ENCODE data around the gene FOXP1. TPM values are rescaled to one million over a fixed set of nuclear protein-coding genes. Genes with fewer than 3 reads are reported as not detected.
A peak's percentile ranks its signal among the peaks of the same experiment; 100 is the strongest.

The FOXP1 gene
- total RNA-seq, 2 experiments from 2014 or later = 116 to 131 TPM

DNA sequence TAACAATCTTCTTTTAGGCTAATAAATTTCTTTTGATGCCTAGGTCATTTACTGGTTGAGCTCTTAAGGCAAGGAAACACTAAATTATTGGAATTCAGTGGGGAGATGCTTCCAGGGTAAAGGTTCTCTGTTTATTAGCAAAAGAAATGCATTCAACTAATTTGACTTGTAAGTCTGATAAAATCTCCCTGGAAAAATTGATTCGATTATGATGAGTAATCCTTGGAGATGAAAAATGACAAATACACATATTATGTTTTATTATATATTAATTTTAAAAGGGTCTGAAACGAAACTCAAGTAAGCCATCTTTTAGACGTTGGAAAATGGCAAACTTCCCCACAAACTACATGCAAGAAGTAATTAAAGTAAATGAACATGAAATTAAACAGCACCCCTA is 328.0 kb downstream of the FOXP1 start:
- Mint-ChIP-seq H3K4me1 (peaks cover 12% of the 10 kb centered on the region), H3K36me3 (ENCODE audit: low read depth) (no peaks in the 10 kb centered on the region), H3K9me3 (peaks cover 4% of the 10 kb centered on the region), H3K27ac (no peak overlapping the region), H3K27me3 (no peaks in the 10 kb centered on the region), H3K4me3 (no peak overlapping the region)
- ChIA-PET CTCF (interaction anchor here (1.1 kb wide), 1 partner anchor 9 kb away, joined by 3 read pairs; no protein-coding TSS in a partner anchor), POLR2A (no interaction called here)
- no peak for DNase-seq

DNA sequence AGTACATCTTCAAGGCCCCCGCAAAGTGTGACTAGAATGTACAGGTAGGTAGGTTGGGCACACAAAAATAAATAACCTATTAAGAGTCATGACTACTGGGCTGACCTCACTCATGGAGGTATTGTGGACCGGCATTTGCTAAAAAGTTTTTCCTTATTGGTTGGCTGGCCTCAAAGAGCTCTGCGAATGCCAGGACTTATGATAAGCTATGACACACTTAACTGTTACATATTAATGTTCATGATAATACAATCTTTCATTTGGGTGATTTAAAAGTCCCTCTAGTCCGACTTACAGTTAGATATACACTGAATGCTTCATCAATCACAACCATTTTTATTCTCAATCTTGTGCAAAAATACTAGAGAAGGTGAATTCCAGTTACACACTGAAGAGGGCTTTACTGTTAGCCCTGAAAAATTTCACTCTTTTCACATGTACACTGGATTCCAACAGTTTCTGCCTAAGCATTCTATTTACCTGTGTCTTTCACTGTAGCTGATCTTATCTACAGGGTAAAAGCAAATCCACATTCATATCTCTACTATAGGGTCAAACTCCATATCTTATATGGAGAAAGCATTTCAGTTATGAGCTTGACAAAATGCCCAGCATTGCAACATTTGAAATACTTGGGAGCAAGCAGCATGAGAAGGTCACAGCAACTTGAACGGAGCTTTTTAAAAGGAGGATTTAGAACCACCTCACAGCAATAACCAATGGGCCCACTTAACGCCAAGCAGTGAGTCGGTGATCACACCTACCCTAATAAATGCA is 329.1 kb downstream of the FOXP1 start:
- ChIA-PET POLR2A (no interaction called here), CTCF (no interaction called here)
- Mint-ChIP-seq H3K4me3 (no peak overlapping the region), H3K36me3 (ENCODE audit: low read depth) (no peaks in the 10 kb centered on the region), H3K4me1 (peaks cover 12% of the 10 kb centered on the region), H3K27ac (no peak overlapping the region), H3K27me3 (no peaks in the 10 kb centered on the region), H3K9me3 (peaks cover 4% of the 10 kb centered on the region)
- no peak for DNase-seq

DNA sequence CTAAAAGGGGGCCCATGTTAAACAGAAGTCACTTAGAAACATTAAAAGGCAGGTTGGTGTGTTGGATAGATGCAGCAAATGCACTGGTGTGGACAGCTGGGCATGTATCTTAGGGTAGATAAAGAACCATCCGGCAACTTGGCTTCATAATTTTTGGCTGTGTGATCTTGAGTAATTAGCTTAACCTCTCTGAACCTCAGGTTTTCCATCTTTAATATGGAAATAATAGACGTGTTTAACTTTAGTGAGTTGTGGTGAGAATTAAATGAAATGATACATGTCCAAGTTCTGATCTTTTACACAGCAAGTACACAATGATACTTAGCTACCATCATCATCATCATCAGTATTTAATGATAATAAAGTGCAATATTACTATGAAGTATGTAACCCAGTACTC is 330.4 kb downstream of the FOXP1 start:
- H3K36me3 Mint-ChIP-seq (ENCODE audit: low read depth) = peaks cover 2% of the 10 kb centered on the region
- DNase-seq = no peak
- no peak overlapping the region for H3K4me3 Mint-ChIP-seq
- peaks cover 8% of the 10 kb centered on the region for H3K4me1 Mint-ChIP-seq
- no peaks in the 10 kb centered on the region for H3K27me3 Mint-ChIP-seq
- POLR2A ChIA-PET = no interaction called here
- CTCF ChIA-PET = interaction anchor here (1.3 kb wide), 1 partner anchor 23 kb away, joined by 3 read pairs; no protein-coding TSS in a partner anchor
- peaks cover 4% of the 10 kb centered on the region for H3K9me3 Mint-ChIP-seq
- no peak overlapping the region for H3K27ac Mint-ChIP-seq

DNA sequence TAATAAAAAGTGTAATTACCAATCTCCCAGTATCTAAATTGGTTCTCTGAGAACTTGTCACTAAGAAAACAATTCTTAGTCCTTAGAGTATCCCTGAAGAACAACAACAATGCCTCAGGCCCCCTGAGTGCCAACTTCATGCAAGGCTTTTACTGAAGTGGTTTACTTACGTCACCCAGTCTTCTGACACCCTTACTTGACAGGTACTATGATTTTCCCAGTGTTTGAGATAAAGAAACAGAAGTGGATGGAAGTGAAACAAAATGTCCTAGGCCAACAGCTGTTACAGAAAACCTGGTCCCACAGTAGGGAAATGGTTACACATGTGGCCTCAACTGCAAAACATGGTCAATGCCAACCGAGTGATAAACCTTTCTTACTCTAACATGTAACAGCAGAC is 331.1 kb downstream of the FOXP1 start:
- POLR2A ChIA-PET = no interaction called here

DNA sequence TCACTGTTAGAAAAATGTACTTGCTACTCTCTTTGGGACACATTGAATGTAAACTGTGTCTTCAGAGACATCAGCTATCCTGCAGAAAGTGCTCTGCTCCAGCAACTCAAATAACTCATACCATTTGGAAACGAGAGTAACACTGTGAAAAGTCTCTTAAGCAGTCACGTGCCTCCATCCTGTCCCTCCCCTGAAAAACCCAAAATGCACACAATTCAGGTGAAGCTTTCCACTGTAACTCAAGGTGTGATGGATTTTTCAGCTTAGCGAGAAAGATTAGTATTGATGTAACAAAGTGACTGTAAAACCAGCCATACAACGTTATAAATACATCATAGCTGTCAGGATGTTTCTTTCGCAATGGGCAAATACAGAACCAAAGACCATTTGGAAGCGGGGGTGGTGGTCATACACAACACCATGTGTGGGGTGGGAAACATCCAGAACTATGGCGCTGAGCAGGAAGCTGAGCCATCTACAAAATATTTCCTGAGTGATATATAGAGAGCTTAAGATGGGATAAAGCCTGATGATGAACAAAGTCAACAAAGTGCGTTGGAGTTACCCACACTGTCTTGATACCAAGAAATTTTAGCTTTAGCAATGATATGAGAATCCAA is 332.3 kb downstream of the FOXP1 start:
- H3K4me1 Mint-ChIP-seq = peaks cover 2% of the 10 kb centered on the region
- peaks cover 3% of the 10 kb centered on the region for H3K36me3 Mint-ChIP-seq (ENCODE audit: low read depth)
- ChIA-PET POLR2A (no interaction called here), CTCF (interaction anchor here (1.4 kb wide), 1 partner anchor 9 kb away, joined by 5 read pairs; no protein-coding TSS in a partner anchor)
- H3K27me3 Mint-ChIP-seq = no peaks in the 10 kb centered on the region
- H3K27ac Mint-ChIP-seq = no peak overlapping the region
- H3K4me3 Mint-ChIP-seq = no peak overlapping the region
- peaks cover 4% of the 10 kb centered on the region for H3K9me3 Mint-ChIP-seq
- DNase-seq = no peak

More for the DNA sequence above, 331.1 kb downstream of the FOXP1 start:
- H3K27ac Mint-ChIP-seq = no peak overlapping the region
- no peaks in the 10 kb centered on the region for H3K27me3 Mint-ChIP-seq
- no peak for DNase-seq
- H3K9me3 Mint-ChIP-seq = peaks cover 4% of the 10 kb centered on the region
- CTCF ChIA-PET = interaction anchor here (1.3 kb wide), 1 partner anchor 24 kb away, joined by 3 read pairs; no protein-coding TSS in a partner anchor
- H3K4me3 Mint-ChIP-seq = no peak overlapping the region
- peaks cover 3% of the 10 kb centered on the region for H3K36me3 Mint-ChIP-seq (ENCODE audit: low read depth)
- H3K4me1 Mint-ChIP-seq = peaks cover 2% of the 10 kb centered on the region

DNA sequence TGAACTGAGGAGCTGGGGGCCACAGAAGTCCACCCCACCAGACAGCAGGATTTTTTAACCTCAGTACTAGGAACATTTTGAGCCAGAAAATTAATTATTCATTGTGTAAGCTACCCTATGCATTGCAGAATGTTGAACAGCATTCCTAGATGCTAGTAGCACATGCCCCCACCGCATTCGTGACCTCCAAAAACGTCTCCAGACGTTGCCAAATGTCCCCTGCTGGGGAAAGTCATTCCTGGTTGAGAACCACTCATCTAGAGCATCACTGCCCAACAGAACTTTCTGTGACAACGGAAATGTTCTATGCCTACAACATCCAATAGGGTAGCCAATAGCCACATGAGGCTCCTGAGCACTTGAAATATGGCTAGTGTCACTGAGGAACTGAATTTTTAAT is 333.5 kb downstream of the FOXP1 start:
- peaks cover 4% of the 10 kb centered on the region for H3K9me3 Mint-ChIP-seq
- peaks cover 2% of the 10 kb centered on the region for H3K4me1 Mint-ChIP-seq
- ChIA-PET CTCF (no interaction called here), POLR2A (no interaction called here)
- H3K36me3 Mint-ChIP-seq (ENCODE audit: low read depth) = peaks cover 3% of the 10 kb centered on the region
- H3K27me3 Mint-ChIP-seq = no peaks in the 10 kb centered on the region
- no peak overlapping the region for H3K27ac Mint-ChIP-seq
- no peak overlapping the region for H3K4me3 Mint-ChIP-seq
- no peak for DNase-seq

DNA sequence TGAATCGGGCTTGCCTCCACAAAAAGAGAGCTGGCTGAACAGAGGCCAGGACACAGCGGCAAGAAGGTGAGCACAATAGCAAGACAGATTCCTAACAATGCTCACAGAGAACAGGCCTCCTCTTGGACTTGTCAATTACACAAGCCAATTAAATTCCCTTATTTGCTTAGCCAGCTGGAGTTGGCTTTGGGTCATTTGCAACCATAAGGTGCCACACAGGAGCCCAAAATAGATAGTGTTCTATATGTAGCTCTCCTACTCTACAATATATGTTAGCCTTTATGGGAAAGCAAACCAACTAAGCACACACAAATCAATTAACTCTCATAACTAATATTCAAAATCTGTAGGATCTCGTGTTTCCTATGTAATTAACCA is 335.6 kb downstream of the FOXP1 start:
- ChIA-PET CTCF (interaction anchor here (0.6 to 1.5 kb wide), 4 partner anchors 16 to 825 kb away, joined by 3 to 6 read pairs (median 3); no protein-coding TSS in a partner anchor), POLR2A (no interaction called here)
- peaks cover 4% of the 10 kb centered on the region for H3K9me3 Mint-ChIP-seq
- H3K4me1 Mint-ChIP-seq = peaks cover 2% of the 10 kb centered on the region
- H3K27me3 Mint-ChIP-seq = no peaks in the 10 kb centered on the region
- H3K27ac Mint-ChIP-seq = peak overlapping the region; percentile 2
- no peak overlapping the region for H3K4me3 Mint-ChIP-seq
- H3K36me3 Mint-ChIP-seq (ENCODE audit: low read depth) = peaks cover 3% of the 10 kb centered on the region
- DNase-seq = no peak

DNA sequence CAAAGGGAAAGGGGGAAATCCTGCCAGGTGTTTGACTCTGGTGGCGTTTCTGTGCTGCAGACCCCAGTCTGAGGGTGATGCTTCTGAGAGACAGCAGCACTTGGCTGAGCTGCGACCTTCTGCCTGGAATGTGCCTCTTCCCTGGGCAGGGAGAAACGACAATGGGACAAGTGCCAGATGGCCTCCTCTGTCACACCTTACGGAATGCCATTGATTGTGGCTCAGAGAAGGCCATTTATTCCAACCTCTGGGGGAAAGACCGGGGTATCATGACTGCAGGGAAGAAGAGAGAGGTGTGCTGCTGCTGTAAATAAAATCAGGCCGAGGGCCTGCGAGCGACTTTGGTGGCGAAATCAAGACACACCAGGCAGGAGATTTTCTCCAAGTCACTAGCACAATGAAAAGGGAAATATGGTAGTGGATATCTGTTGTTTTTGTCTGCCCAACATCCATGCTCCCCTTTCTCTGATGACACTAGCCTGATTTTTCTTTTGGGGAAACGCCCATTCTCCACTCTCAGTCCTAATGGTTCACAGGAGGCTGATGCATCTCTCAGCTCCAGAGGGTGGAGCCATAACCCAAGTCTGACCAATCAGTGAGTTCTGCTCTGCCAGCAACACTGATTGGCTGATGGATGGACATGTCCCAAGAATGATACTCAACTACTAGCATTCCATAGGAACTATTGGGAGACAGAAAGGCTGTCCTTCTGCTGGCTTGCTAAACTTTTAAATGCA is 336.1 kb downstream of the FOXP1 start:
- POLR2A ChIA-PET = no interaction called here
- Mint-ChIP-seq H3K9me3 (peaks cover 4% of the 10 kb centered on the region), H3K4me3 (no peak overlapping the region), H3K4me1 (peaks cover 2% of the 10 kb centered on the region), H3K27me3 (no peaks in the 10 kb centered on the region), H3K36me3 (ENCODE audit: low read depth) (peaks cover 3% of the 10 kb centered on the region), H3K27ac (peak overlapping the region; percentile 2)
- CTCF ChIA-PET = interaction anchor here (0.6 to 1.5 kb wide), 3 partner anchors 16 to 94 kb away, joined by 3 to 6 read pairs (median 3); no protein-coding TSS in a partner anchor
- no peak for DNase-seq

DNA sequence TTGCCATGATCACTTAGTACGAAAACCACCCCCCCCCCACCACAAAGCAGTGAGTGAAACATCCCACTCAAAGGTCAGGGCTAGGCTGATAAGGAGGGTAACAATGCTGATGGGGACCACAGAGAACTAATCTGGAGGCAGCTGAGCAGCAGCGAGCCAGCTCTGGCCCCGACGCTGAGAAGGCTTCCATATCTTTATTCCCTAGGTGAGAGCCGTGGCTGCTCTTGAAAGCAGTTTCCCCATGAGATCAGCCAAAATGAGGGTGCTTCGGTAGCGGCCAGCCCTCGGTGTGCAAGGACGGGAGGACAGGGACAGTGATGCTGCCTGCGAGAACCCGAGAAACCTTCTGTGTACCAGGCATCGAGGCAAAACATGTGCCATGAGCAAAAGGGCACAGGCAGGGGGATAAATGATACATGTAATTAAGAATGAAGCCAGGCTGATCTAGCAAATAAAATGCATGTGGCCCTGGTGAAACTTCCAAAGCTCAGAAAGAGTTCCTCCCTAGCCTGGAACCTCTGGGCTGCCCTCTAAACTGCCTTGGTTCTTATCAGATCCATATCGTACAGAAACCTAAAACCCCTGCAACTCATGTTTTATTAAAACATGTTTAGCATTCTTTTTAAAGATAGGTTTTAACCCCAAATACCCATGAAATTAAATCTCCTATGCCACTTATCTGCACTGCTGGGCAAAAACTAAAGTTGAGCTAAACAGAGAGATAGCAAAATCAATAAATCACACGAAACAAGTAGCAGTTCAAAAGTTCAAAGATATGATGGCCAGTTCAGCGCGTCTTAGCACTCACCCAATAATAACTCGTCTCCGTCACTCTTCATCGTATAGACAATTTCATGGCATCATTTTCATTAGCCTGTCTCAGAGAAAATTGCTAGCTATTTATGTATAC is 337.3 kb downstream of the FOXP1 start:
- no peak for DNase-seq
- H3K4me1 Mint-ChIP-seq = peaks cover under 1% of the 10 kb centered on the region
- peaks cover 2% of the 10 kb centered on the region for H3K9me3 Mint-ChIP-seq
- H3K27ac Mint-ChIP-seq = no peak overlapping the region
- H3K27me3 Mint-ChIP-seq = no peaks in the 10 kb centered on the region
- ChIA-PET POLR2A (no interaction called here), CTCF (interaction anchor here (1.4 kb wide), 1 partner anchor 170 kb away, joined by 3 read pairs; no protein-coding TSS in a partner anchor)
- no peak overlapping the region for H3K4me3 Mint-ChIP-seq
- H3K36me3 Mint-ChIP-seq (ENCODE audit: low read depth) = peaks cover 5% of the 10 kb centered on the region

DNA sequence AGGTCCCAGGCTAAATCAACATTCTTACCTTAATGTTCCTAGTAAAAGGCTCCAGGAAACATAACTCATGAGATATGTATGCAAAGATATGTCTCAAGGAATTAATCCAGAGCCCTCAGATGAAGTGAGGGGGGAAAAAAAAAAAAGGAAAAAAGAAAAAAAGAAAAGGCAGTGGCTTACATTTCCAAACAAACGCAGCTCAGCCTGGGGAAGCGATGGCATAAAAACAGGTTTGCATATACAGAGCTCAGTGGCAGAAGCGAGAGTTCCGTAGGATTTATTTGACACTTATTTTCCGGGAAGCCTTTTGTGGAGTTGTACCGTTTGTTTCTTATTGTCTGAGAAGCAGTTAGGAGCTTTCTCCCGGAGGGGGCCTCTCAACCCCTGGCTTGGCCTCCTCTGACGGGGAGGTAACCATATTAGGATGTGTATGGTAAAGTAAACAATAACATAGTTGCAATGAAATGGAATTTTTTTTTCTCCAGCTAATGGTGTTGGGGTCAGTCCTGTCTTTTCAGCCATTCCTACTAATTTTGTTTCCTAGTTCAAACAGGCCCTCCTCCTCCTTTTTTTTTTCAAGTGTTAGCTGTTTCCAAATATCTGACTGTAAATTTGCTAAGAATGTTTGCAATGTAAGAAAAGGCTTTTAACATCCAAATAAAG is 338.6 kb downstream of the FOXP1 start:
- Mint-ChIP-seq H3K4me3 (no peak overlapping the region), H3K27me3 (no peaks in the 10 kb centered on the region), H3K9me3 (no peaks in the 10 kb centered on the region), H3K36me3 (ENCODE audit: low read depth) (peaks cover 5% of the 10 kb centered on the region), H3K4me1 (no peaks in the 10 kb centered on the region), H3K27ac (no peak overlapping the region)
- ChIA-PET CTCF (interaction anchor here (0.8 to 1.4 kb wide), 2 partner anchors 54 to 168 kb away, joined by 3 to 7 read pairs; no protein-coding TSS in a partner anchor), POLR2A (interaction anchor here (0.6 kb wide), 1 partner anchor 1397 kb away, joined by 3 read pairs; no protein-coding TSS in a partner anchor)
- DNase-seq = no peak

DNA sequence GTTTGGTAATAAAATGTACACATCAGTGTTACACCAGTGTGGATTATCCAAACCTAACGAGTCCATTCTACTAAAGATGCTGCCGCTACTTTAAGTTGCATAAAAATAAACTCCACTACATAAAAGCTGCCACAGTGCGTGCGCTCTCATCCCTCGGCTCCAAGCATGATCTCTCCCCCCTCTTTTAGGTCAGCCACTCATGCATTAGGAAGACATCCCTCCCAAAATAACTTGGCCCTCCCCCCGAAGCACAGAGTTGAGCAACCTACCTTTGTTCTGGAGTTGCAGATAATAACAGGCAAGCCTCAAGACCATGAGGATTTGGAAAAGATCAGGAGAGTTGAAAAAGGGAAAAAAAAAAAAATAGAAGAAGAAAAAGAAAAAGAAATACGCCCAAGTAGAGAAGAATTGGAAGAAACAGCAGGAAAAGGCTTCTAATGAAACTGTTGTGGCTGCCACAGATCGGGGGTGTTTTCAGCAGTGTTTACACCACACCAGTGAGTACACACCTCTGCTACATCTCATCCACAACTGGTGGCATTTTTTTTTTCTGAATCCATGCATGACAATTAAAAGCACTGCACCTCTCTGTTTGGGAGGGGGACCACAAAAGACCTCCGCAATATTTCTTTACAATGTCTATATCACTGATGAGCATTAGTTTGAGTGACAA is 339.2 kb downstream of the FOXP1 start:
- no peak for DNase-seq
- no peaks in the 10 kb centered on the region for H3K27me3 Mint-ChIP-seq
- no peaks in the 10 kb centered on the region for H3K9me3 Mint-ChIP-seq
- H3K27ac Mint-ChIP-seq = no peak overlapping the region
- CTCF ChIA-PET = no interaction called here
- H3K4me1 Mint-ChIP-seq = no peaks in the 10 kb centered on the region
- no peak overlapping the region for H3K4me3 Mint-ChIP-seq
- POLR2A ChIA-PET = no interaction called here
- peaks cover 5% of the 10 kb centered on the region for H3K36me3 Mint-ChIP-seq (ENCODE audit: low read depth)

All from activated CD4-positive, alpha-beta T cell treated with anti-CD3 and anti-CD28 coated beads, Interleukin-2, amount 10 ng/mL, durations not matched to agents 7 days and 5 days (primary cell).